ENCODE measurements around the gene CDX1.

The CDX1 gene

DNA sequence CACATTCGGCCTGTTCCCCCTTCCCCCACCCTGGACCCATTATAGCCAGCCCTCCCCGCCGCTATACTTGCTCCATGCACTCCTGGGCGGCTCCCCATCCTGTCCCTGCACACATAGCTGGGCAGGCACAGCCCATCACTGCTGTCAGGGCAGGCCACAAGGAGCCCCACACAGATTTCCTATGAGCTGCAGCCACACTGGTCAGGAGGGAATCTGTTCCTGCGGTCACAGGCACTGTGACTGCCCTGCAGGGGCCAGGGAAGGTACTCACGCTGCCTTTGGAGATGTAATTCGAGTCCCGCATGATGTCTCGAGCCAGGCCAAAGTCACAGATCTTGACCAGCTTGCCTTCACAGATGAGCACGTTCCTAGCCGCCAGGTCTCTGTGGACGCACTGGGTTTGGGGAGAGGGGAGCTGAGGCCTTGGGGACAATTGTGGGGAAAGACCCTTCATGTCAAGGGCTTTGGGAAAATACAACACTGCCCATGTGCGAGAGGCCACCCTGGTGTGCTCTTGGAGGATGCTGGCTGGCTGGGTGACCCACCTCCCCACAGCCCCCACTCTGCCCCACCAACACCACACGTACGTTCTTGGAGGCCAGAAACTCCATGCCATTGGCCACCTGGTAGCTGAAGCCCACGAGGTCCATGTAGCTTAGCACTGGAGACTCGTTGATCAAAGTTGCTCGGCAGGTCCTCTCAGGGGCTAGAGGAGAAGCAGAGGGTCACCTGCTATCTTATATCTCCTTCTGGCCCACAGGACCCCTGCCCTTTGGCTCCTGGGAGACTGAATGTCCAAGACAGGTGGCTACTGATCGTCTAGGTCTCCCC, 45.7 kb upstream of the CDX1 start:
- no peak overlapping the region for H3K4me3 ChIP-seq (ENCODE audit: low read depth, low read length)
- TF ChIP-seq, protein P1, sequence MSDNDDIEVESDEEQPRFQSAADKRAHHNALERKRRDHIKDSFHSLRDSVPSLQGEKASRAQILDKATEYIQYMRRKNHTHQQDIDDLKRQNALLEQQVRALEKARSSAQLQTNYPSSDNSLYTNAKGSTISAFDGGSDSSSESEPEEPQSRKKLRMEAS (IDR thresholded peaks at IDR 0.05; ENCODE audit: low read depth, low read length): no peak
- TF ChIP-seq POLR2A (IDR thresholded peaks at IDR 0.05; ENCODE audit: extremely low read depth, insufficient read length): no peak
- no peak for TF ChIP-seq MYC (IDR thresholded peaks at IDR 0.05; ENCODE audit: low read depth, low read length)
- TF ChIP-seq, protein P2, sequence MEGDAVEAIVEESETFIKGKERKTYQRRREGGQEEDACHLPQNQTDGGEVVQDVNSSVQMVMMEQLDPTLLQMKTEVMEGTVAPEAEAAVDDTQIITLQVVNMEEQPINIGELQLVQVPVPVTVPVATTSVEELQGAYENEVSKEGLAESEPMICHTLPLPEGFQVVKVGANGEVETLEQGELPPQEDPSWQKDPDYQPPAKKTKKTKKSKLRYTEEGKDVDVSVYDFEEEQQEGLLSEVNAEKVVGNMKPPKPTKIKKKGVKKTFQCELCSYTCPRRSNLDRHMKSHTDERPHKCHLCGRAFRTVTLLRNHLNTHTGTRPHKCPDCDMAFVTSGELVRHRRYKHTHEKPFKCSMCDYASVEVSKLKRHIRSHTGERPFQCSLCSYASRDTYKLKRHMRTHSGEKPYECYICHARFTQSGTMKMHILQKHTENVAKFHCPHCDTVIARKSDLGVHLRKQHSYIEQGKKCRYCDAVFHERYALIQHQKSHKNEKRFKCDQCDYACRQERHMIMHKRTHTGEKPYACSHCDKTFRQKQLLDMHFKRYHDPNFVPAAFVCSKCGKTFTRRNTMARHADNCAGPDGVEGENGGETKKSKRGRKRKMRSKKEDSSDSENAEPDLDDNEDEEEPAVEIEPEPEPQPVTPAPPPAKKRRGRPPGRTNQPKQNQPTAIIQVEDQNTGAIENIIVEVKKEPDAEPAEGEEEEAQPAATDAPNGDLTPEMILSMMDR (IDR thresholded peaks at IDR 0.05; ENCODE audit: low read depth, low read length): no peak
- DNase-seq (ENCODE audit: low read depth): no peak

DNA sequence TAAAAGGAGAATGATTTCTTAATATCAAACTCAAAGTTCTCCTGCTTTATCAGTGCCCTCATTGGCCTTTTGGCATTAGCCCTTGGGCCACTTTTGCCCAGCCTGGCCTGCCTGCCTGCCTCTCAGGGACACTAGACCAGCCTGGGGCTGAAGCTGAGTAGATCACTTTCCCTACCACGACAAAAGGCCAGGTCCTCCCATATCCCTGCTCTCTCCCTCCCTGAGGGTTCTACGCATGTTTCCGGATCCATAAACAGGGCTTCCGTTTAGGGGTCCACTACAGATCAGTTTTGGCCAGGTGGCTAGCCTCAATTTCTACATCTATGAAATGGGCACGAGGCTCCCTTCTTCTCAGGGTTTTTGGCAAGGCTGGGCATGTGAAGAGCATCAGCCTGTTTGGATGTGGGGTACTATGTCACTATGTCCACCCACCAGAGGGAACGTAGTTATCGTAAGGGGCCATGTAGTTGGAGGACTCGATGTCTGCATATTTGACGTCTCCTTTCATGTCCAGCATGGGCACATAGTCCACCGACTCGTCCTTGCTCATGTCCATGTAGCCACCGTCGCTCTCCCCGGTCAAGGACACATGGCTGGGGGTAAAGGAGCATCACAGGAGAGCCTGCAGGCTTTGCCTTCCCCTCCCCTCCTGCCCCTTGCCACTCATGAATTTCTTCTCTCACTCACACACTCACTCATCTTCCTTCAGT, 45.0 kb upstream of the CDX1 start:
- TF ChIP-seq, protein P1 (IDR thresholded peaks at IDR 0.05; ENCODE audit: low read depth, low read length): no peak
- TF ChIP-seq, protein P2 (IDR thresholded peaks at IDR 0.05; ENCODE audit: low read depth, low read length): no peak
- no peak for DNase-seq (ENCODE audit: low read depth)

DNA sequence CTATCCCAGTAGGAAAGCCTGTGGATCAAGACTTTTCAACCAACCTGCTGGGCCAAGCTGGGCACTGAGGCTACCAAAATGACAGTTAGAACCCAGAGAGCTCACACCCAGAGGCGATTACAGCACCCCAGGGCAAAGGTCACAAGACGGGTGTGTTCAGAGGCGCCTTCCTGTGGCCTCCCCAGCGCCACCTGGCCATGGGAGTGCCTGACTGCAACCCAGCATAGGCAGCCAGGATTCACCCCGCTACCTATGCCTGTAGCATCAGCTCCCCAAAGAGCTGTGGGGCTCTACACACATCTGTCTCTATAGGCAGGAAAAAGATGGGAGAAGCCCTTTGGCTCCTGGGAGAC, 44.4 kb upstream of the CDX1 start:
- no peak for TF ChIP-seq MYC (IDR thresholded peaks at IDR 0.05; ENCODE audit: low read depth, low read length)
- no peak for TF ChIP-seq POLR2A (IDR thresholded peaks at IDR 0.05; ENCODE audit: extremely low read depth, insufficient read length)
- TF ChIP-seq, protein P2 (IDR thresholded peaks at IDR 0.05; ENCODE audit: low read depth, low read length): peak; percentile 60

More for the DNA sequence above, 45.0 kb upstream of the CDX1 start:
- H3K4me3 ChIP-seq (ENCODE audit: low read depth, low read length): no peak overlapping the region

DNA sequence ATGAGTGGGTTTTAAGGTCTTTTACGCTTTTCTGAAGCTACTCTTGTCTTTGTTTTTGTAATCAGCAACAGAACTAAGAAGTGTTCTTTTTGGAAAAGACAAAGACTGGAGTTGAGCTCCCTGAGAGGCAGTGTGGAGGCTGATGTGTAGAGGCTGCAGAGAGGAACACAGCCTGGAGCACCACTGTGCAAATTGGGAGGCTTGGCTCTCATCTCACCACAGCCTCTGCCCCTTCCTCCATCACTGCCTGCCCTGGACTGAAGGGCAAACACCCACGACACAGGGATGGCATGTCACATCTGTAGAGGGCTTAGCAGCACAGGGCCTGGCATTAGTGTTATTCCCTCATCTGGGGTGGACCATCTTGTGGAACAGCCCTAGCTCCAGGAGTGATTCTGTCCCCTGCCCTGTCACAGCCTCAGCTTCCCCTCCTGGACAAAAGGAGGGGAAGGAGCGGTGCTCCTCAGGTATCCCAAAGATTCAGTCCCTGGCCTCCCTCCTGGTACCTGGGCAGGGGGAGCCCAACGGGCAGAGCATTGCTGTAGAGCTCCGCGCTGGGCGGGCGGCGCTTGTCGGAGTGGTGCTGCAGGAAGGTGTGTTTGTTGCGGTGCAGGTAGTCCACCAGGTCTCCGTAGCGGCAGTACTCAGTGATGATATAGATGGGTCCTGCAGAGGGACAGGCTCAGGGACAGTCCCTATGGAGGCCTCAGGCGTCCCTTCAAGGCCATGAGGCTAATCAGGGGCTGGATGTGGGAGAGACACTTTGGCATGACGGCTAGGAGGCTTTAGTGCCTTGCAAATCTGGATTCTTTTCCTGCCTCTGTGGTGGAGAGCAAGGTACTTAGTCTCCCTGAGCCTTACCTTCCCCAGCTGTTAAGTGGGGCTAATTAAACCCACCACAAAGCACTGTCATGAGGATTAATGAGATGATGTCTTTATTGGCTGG, 43.8 kb upstream of the CDX1 start:
- no peak overlapping the region for H3K4me3 ChIP-seq (ENCODE audit: low read depth, low read length)
- no peak for DNase-seq (ENCODE audit: low read depth)
- TF ChIP-seq, protein P2 (IDR thresholded peaks at IDR 0.05; ENCODE audit: low read depth, low read length): no peak

More for the DNA sequence above, 44.4 kb upstream of the CDX1 start:
- peak; percentile 73 for DNase-seq (ENCODE audit: low read depth)
- H3K4me3 ChIP-seq (ENCODE audit: low read depth, low read length): no peak overlapping the region

DNA sequence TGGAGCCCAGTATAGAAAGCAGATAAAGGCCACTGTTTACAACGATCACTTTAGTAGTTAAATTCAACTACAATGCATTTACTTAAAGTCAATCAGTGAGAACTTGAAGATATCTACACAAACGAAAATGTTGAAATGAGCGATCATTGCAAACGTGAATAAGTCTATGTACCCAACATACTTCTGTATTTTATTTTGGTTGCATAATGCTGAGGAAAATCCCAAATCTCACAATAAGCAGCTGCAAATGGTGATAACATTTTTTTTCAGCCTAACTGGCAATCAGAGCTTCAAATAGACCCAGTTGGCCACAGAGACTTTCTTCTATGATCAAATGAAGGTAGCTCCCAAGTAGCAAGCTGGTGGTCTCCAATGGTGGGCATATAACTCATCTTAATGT, 43.0 kb upstream of the CDX1 start:
- DNase-seq (ENCODE audit: low read depth): no peak
- TF ChIP-seq, protein P1 (IDR thresholded peaks at IDR 0.05; ENCODE audit: low read depth, low read length): no peak
- TF ChIP-seq MYC (IDR thresholded peaks at IDR 0.05; ENCODE audit: low read depth, low read length): no peak
- TF ChIP-seq POLR2A (IDR thresholded peaks at IDR 0.05; ENCODE audit: extremely low read depth, insufficient read length): no peak
- TF ChIP-seq, protein P2 (IDR thresholded peaks at IDR 0.05; ENCODE audit: low read depth, low read length): no peak
- no peak overlapping the region for H3K4me3 ChIP-seq (ENCODE audit: low read depth, low read length)

Data from NB4 (cell line).